ENCODE measurements around the gene LGALS16.

- TF ChIP-seq, protein P1, sequence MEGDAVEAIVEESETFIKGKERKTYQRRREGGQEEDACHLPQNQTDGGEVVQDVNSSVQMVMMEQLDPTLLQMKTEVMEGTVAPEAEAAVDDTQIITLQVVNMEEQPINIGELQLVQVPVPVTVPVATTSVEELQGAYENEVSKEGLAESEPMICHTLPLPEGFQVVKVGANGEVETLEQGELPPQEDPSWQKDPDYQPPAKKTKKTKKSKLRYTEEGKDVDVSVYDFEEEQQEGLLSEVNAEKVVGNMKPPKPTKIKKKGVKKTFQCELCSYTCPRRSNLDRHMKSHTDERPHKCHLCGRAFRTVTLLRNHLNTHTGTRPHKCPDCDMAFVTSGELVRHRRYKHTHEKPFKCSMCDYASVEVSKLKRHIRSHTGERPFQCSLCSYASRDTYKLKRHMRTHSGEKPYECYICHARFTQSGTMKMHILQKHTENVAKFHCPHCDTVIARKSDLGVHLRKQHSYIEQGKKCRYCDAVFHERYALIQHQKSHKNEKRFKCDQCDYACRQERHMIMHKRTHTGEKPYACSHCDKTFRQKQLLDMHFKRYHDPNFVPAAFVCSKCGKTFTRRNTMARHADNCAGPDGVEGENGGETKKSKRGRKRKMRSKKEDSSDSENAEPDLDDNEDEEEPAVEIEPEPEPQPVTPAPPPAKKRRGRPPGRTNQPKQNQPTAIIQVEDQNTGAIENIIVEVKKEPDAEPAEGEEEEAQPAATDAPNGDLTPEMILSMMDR (IDR thresholded peaks at IDR 0.05): no peak
- no peak for TF ChIP-seq POLR2A (IDR thresholded peaks at IDR 0.05)
Measured at GRCh38 chr19:39613597-39613996, 42.1 kb upstream of the LGALS16 start.

Measured in Peyer's patch (tissue), 4 donors.